GM18517 (cell line): ENCODE data around the gene PXMP4.

Source experiments
- ATAC-seq: cut with Tn5 transposase; IDR thresholded peaks from one replicate; pipeline ENCODE4 v1.9.1; 2021; ENCODE audit warnings: mild to moderate bottlenecking, moderate library complexity; ENCODE audit not compliant: unreplicated experiment

Gene PXMP4

GRCh38 chr20:33685328-33686099, 34.6 kb downstream of the PXMP4 start:
- ATAC-seq: peak; percentile 52

GRCh38 chr20:33684533-33685327, 35.4 kb downstream of the PXMP4 start:
- ATAC-seq: no peak

GRCh38 chr20:33681728-33682353, 38.3 kb downstream of the PXMP4 start:
- no peak for ATAC-seq

GRCh38 chr20:33681288-33681687, 38.8 kb downstream of the PXMP4 start:
- ATAC-seq: no peak

- ATAC-seq: no peak
Observed at GRCh38 chr20:33680686-33681085, 39.4 kb downstream of the PXMP4 start.

GRCh38 chr20:33679758-33680485, 40.2 kb downstream of the PXMP4 start:
- no peak for ATAC-seq

- no peak for ATAC-seq
Observed at GRCh38 chr20:33677991-33678702, 42.0 kb downstream of the PXMP4 start.

GRCh38 chr20:33676652-33677645, 43.2 kb downstream of the PXMP4 start:
- ATAC-seq: no peak

GRCh38 chr20:33676121-33676520, 44.0 kb downstream of the PXMP4 start:
- ATAC-seq: no peak

GRCh38 chr20:33675136-33675959, 44.8 kb downstream of the PXMP4 start:
- ATAC-seq: no peak

GRCh38 chr20:33674294-33675135, 45.6 kb downstream of the PXMP4 start, which contains the start of gene NECAB3:
TSS of gene NECAB3 (minus strand) at chr20:33674428. CDS start at chr20:33674352, 76 bp downstream.
- no peak for ATAC-seq

- no peak for ATAC-seq
Observed at GRCh38 chr20:33673410-33674293, 46.5 kb downstream of the PXMP4 start.

- no peak for ATAC-seq
Observed at GRCh38 chr20:33673114-33673409, 47.0 kb downstream of the PXMP4 start.

GRCh38 chr20:33672426-33673113, 47.5 kb downstream of the PXMP4 start:
- no peak for ATAC-seq

GRCh38 chr20:33671573-33672288, 48.4 kb downstream of the PXMP4 start:
- no peak for ATAC-seq
